Brain microvascular endothelial cell (primary cell): ENCODE results near the gene ITGB1.
A peak's percentile ranks its signal among the peaks of the same experiment; 100 is the strongest.
"Not testable (repeated sequence)": the region's sequence is repeated elsewhere in the genome, so short reads cannot be mapped to it uniquely, and the experiment has no call there.

Experiments
- DNase-seq: peaks from one replicate; pipeline ENCODE4 v3.0.0-alpha.2; 2020
- H3K27ac ChIP-seq: fragments of 250-450 bp; sonication (Bioruptor Pico); 2 replicates; pipeline ENCODE4 v1.5.1; 2020; ENCODE audit warnings: mild to moderate bottlenecking, moderate library complexity
- H3K27me3 ChIP-seq: fragments of 250-450 bp; sonication (Bioruptor Pico); replicated peaks from 2 replicates; pipeline ENCODE4 v1.5.1; 2020; ENCODE audit warnings: mild to moderate bottlenecking
- H3K36me3 ChIP-seq: fragments of 250-450 bp; sonication (Bioruptor Pico); replicated peaks from 2 replicates; pipeline ENCODE4 v1.5.1; 2020; ENCODE audit warnings: mild to moderate bottlenecking
- H3K4me3 ChIP-seq: 2 replicates; pipeline ENCODE4 v1.5.1; 2011; ENCODE audit warnings: low read depth, mild to moderate bottlenecking, control low read depth, low read length, moderate library complexity
- CTCF ChIP-seq: IDR thresholded peaks from 2 replicates; pipeline ENCODE4 v1.5.1; 2011; ENCODE audit warnings: low read depth, mild to moderate bottlenecking, moderate library complexity, low read length, control low read depth, inconsistent platforms; ENCODE audit errors: missing control alignments
- in situ Hi-C: cut with HindIII; loops from 2 replicates; pipeline ENCODE4 v1.10.0; 2017; ENCODE audit warnings: low sequenced_read_pairs, low pct_ligation_motif_present

The ITGB1 gene

GRCh38 chr10:32981760-32982159, 23.7 kb upstream of the ITGB1 start:
- no peaks in the 10 kb centered on the region for H3K27me3 ChIP-seq
- in situ Hi-C loops, result no loop called here
- peak overlapping the region; percentile 98 for H3K27ac ChIP-seq
- no peak overlapping the region for H3K4me3 ChIP-seq
- peak; percentile 68 for DNase-seq
- no peaks in the 10 kb centered on the region for H3K36me3 ChIP-seq
- no peak for TF ChIP-seq CTCF

GRCh38 chr10:32980558-32981468, 22.8 kb upstream of the ITGB1 start:
- H3K27ac ChIP-seq, result peak overlapping the region; percentile 98
- no peaks in the 10 kb centered on the region for H3K27me3 ChIP-seq
- H3K4me3 ChIP-seq, result peak overlapping the region; percentile 40

GRCh38 chr10:32980242-32980557, 22.2 kb upstream of the ITGB1 start:
- DNase-seq, result no peak
- Histone ChIP-seq H3K27ac (peak overlapping the region; percentile 98), H3K4me3 (peak overlapping the region; percentile 2), H3K27me3 (no peaks in the 10 kb centered on the region), H3K36me3 (no peaks in the 10 kb centered on the region)
- no peak for TF ChIP-seq CTCF
- in situ Hi-C loops, result no loop called here

More at GRCh38 chr10:32980558-32981468, 22.8 kb upstream of the ITGB1 start:
- DNase-seq, result peak; percentile 99
- no peak for TF ChIP-seq CTCF
- no peaks in the 10 kb centered on the region for H3K36me3 ChIP-seq
- in situ Hi-C loops, result no loop called here

GRCh38 chr10:32979719-32980118, 21.7 kb upstream of the ITGB1 start:
- H3K4me3 ChIP-seq, H3K27me3 ChIP-seq, in situ Hi-C loops, DNase-seq, H3K36me3 ChIP-seq: not testable (repeated sequence)
- peak overlapping the region; percentile 98 for H3K27ac ChIP-seq

GRCh38 chr10:32979041-32979440, 21.0 kb upstream of the ITGB1 start:
- H3K27ac ChIP-seq, result no peak overlapping the region
- TF ChIP-seq CTCF, result no peak
- no peak for DNase-seq
- in situ Hi-C loops, result no loop called here
- no peak overlapping the region for H3K4me3 ChIP-seq
- no peaks in the 10 kb centered on the region for H3K36me3 ChIP-seq
- H3K27me3 ChIP-seq, result no peaks in the 10 kb centered on the region

- H3K4me3 ChIP-seq, DNase-seq, H3K36me3 ChIP-seq, in situ Hi-C loops, H3K27ac ChIP-seq, H3K27me3 ChIP-seq: not testable (repeated sequence)
These were observed 20.1 kb upstream of the ITGB1 start for GRCh38 chr10:32977846-32978809.
